Measurements from ENCODE around the gene ANTKMT. TPM values are rescaled to one million over a fixed set of nuclear protein-coding genes. Genes with fewer than 3 reads are reported as not detected.

Gene ANTKMT
- total and polyA plus RNA-seq, 2 of the 8 experiments (the other 6 are each of a cell fraction or from before 2014, with no cell fraction given): 26.5 to 26.6 TPM

GRCh38 chr16:695355-696089 lies 25.4 kb upstream of the ANTKMT start (continued):
- TF ChIP-seq CBX5 (IDR thresholded peaks at IDR 0.05; ENCODE audit: low read depth, low read length): no peak
- TF ChIP-seq SP1 (IDR thresholded peaks at IDR 0.05; ENCODE audit: low read depth, low read length): no peak
- TF ChIP-seq TAF1 (IDR thresholded peaks at IDR 0.05; ENCODE audit: low read depth, low read length): 0 out of 2 replicates have a peak, but pooled peaks have one; percentile 20
- no peak for TF ChIP-seq SP2 (IDR thresholded peaks at IDR 0.05; ENCODE audit: low read length)
- peak; percentile 56; the same call in 1 of the 2 replicates for TF ChIP-seq BACH1 (IDR thresholded peaks at IDR 0.05; ENCODE audit: low read length)
- no peak for TF ChIP-seq JUND (IDR thresholded peaks at IDR 0.05; ENCODE audit: low read length)
- no peak for TF ChIP-seq CBX8 (IDR thresholded peaks at IDR 0.05; ENCODE audit: borderline replicate concordance, low read depth, low read length)
